HG03108 (cell line): ENCODE measurements around the gene SFMBT2.
"Not testable (repeated sequence)": the region's sequence is repeated elsewhere in the genome, so short reads cannot be mapped to it uniquely, and the experiment has no call there.

ENCODE experiments used
- ATAC-seq: cut with Tn5 transposase; IDR thresholded peaks from one replicate; pipeline ENCODE4 v1.9.1; 2021; ENCODE audit warnings: moderate library complexity; ENCODE audit not compliant: unreplicated experiment

SFMBT2 gene

GRCh38 chr10:7193369-7193768 lies 217.5 kb downstream of the SFMBT2 start:
- peak; percentile 22 for ATAC-seq

- ATAC-seq, result peak; percentile 62
Measured at GRCh38 chr10:7192831-7193361, 217.9 kb downstream of the SFMBT2 start.

- ATAC-seq, result no peak
Measured at GRCh38 chr10:7192061-7192460, 218.8 kb downstream of the SFMBT2 start.

DNA sequence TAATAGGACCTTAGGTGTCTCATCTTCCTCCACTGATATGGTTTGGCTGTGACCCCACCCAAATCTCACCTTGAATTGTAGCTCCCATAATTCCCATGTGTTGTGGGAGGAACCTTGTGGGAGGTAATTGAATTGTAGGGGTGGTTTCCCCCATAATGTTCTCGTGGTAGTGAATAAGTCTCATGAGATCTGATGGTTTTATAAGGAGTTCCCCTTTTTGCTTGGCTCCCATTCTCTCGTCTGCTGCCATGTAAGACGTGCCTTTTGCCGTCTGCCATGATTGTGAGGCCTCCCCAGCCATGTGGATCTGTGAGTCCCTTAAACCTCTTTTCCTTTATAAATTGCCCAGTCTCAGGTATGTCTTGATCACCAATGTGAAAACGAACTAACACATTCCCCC lies 220.1 kb downstream of the SFMBT2 start:
- not testable (repeated sequence) for ATAC-seq

DNA sequence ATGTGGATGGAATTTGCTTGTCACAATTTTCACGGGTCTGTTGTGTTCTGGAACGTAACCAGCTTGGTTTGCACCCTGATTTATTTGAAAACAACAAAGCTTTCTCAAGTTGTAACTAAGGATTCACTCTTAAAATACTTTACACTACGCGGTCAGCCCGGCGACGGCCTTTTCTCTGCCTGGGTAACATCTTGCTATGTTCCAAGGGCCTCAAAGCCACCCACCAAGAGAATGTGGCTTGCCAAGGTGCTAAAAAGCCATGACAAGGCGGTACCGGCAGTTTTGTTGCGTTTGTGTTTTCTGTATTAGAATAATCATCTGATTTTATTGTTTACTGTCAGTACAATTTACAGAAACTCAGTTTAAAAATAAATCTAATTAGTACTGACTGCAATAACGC lies 220.9 kb downstream of the SFMBT2 start:
- ATAC-seq, result no peak

- ATAC-seq, result no peak
Measured at GRCh38 chr10:7188456-7189050, 222.3 kb downstream of the SFMBT2 start.

DNA sequence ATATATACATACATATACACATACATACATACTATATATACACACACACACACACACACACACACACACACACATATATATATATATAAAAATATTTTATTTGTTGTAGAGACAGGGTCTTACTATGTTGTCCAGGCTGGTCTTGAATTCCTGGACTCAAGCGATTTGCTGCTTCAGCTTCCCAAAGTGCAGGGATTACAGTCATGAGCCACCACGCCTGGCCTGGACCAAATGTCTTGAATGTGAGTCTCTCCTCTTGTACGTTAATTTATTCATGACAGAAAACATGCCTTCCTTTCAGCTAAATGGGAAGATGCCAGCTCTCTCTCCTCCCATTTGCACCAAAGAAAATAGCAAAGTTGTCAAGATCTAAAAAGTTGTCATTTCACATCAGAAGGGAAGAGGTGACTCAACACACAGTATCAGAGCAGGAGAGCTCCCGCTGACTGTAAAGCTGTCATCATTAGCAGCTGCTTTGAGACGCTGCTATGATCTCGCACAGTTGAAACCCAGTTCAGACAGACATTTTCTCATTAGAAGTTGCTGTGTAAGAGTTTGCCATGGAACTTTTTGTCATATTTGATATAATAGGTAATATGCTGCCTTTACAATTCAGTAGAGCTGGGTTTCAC lies 224.3 kb downstream of the SFMBT2 start:
- no peak for ATAC-seq

GRCh38 chr10:7185367-7185690 lies 225.5 kb downstream of the SFMBT2 start:
- ATAC-seq, result no peak

DNA sequence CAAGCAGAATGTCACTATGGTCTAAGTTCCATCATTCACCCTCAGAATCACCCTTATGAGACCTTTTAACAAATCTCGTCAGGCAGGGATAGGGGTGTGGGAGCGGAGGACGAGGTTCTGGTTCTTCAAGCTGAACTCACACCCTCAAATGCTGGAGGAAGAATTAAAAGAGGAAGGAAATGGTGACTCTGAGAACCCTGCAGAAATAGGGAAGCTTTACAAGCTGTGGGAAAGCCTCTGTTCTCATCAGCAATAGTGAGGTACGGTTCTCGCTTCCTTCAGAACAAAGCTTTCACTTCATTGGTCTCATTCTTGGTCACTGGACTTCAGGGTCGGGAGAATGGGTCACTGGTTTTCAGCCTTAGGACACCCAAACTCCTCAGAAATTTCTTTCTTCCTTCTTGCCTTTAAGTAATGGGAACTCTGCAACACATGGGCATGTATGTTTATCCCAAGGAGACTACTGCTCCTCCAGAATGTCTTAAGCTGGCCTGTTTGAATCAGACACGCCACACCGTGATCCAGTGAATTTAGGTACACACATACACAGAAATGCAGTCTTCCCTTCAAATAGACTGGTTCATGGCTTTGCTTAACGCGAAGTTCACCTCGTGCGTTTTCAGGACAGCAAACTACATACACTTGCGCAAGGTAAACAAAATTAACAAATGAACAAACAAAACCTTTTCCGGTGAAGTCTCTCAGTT lies 226.0 kb downstream of the SFMBT2 start:
- ATAC-seq, result peak; percentile 61

DNA sequence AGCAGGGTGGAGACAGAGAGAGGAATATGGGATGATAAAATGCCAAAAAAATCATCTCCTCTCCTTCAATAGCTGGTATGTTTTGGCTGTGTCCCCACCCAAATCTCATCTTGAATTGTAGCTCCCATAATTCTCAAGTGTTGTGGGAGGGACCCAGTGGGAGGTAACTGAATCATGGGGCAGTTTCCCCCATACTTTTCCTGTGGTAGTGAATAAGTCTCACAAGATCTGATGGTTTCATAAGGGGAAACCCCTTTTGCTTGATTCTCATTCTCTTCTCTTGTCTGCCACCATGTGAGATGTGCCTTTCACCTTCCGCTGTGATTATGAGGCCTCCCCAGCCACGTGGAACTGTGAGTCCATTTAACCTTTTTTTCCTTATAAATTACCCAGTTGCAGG lies 226.7 kb downstream of the SFMBT2 start:
- ATAC-seq, result not testable (repeated sequence)

DNA sequence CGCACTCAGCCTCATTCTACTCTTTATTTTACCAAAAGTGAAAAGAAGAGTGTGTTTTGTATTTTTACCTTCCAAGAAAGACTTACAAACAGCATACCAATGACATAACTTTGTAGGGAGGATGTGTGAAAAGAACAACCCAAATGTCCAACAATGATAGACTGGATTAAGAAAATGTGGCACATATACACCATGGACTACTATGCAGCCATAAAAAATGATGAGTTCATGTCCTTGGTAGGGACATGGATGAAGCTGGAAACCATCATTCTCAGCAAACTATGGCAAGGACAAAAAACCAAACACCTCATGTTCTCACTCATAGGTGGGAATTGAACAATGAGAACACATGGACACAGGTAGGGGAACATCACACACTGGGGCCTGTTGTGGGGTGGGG lies 228.5 kb downstream of the SFMBT2 start:
- not testable (repeated sequence) for ATAC-seq

GRCh38 chr10:7181420-7181819 lies 229.4 kb downstream of the SFMBT2 start:
- no peak for ATAC-seq

DNA sequence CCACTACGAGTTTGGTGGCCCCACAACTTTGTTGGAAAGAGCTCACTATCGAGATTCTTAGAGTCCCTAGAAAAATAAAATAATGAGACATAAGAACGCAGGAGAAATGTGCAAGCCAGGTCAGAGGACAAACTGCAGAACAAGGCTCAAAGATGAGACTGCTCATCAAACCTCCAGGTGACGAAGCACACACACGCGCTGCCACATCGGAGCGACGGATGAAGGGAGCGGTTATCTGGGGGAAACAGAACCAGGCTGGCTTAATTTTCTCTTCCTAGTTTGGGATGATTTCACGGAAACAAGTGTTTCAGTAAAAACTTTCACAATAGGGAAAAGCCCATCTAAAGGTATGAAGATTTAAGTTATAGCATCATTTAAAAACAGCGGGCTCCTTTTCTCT lies 231.3 kb downstream of the SFMBT2 start:
- no peak for ATAC-seq

DNA sequence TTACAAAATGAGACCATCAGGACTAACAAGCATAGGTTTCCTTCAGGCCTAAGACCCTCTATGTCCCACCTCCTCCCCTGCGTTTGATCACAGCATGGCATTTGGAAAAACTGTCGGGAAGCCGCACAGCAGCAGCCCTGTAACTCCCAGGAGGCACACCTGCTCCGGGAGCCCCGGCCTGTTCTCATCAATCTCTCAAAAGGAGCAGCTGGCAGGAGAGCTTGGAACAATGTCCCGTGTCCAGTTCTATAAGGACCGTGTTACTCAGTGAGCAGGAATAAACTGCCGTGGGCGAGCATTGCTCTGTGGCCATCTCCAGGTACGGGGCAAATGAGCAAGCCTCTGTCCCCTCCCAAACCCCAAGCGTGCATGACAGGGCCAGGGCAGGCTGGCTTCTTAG lies 236.9 kb downstream of the SFMBT2 start:
- no peak for ATAC-seq

GRCh38 chr10:7171825-7172224 lies 239.0 kb downstream of the SFMBT2 start:
- ATAC-seq, result no peak

DNA sequence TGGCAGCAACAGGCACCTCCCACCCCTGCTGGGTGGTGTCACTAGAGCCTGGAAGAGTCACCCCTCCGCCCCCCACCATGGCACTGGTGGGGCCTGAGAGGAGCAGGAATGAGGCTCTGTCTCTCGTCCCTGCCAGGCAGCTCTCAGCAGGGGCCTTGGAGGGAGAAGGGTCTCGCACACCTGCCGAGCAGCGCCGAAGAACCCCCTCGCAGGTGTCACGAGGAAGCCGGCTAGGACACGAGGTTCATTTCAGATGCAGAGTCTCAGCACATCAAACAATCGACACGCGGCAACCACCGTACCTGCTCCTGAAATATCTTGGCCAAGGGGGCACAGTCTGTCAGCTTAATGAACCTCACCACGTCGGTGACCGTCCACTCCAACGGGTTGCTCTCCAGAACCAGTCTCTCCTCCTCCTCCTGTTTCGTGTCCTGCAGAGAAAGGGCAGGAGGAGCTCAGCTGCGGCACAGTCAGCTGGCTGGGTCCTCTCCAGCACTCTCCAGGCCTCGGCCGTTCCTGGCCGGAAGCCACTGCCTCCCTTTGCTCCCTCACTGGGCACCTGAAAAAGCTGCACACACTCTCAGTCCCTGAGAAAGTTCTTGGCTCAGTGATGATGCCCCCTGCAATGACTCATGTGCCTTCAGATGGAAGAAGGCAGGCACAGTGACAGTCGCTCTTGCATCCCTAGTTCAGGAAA lies 240.1 kb downstream of the SFMBT2 start:
- ATAC-seq, result no peak

DNA sequence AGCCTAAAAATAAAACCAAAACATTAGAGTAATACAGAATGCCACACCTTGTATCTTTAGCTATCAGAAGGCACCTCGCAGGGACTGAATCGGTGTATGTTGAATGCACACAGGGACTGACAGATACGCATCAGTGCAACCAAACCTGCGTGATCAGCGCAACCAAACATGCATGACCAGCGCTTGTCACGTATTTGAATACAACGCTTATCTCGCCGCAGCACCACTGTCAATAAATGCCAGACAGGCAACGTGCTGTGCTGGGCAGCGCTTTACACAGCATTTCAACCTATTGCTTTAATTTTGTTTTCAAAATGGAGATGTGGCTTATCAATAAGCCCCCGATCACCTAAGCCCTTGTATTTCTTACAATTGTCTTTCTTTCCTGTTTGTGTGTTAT lies 242.4 kb downstream of the SFMBT2 start:
- no peak for ATAC-seq

- no peak for ATAC-seq
Measured at GRCh38 chr10:7165500-7166177, 245.2 kb downstream of the SFMBT2 start.

GRCh38 chr10:7164955-7165354 lies 245.9 kb downstream of the SFMBT2 start:
- ATAC-seq, result no peak

DNA sequence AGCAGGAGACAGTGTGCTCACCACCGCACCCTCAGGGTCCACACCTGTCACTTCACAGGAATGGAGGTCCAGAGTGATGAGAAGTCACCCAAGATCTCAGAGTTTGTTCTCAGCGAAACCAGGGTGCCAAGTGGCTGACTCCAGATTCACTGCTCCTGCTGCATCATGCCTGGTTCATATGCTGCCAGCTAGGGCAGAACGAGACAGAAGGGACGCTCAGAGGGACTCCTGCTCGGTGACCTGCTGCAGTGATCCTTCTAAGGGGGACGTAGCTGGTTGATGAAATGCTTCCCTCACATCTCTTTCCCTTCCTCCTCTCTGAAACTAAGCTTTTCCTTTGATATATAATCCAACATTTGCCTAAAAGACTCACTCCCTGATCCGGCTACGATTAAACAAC lies 248.5 kb downstream of the SFMBT2 start:
- no peak for ATAC-seq
